GM12878 (cell line): ENCODE data around the gene TMEM239.

Source experiments
- CBX3 ChIP-seq: fragments of 200-600 bp; sonication (generic); IDR thresholded peaks from 2 replicates; pipeline ENCODE4 v1.6.1; 2016; ENCODE audit warnings: low read depth, borderline replicate concordance
- POLR2AphosphoS2 ChIP-seq: IDR thresholded peaks from 2 replicates; pipeline ENCODE4 v1.6.1; 2011; ENCODE audit warnings: low read depth, mild to moderate bottlenecking, low read length, improper control_type of control experiment, moderate library complexity

DNA sequence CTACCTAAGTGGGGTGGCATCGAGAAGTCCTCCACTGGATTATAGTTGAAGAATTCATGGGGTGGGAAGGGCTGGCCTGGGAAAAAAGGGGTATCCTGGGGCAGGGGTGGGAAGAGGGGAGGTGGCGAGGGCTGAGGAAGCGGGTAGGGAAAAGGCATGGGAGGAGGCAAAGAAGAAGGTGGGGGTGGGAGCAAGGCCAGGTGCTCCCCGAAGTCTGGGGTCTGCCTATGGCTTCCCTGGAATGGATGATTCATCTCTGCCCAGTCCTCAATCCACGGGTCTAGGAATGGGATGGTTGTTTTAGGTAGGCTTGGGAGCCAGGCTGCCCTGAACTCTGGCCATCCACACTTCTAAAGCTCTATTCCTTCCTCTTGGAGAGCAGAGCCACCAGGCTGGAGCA, 19.9 kb downstream of the TMEM239 start:
- no peak for TF ChIP-seq CBX3
- no peak for TF ChIP-seq POLR2AphosphoS2
